Ishikawa (cell line): ENCODE results near the gene NFATC1.

Experiments
- CEBPB ChIP-seq: IDR thresholded peaks from 2 replicates; pipeline ENCODE4 v1.6.1; 2012
- CREB1 ChIP-seq: IDR thresholded peaks from 2 replicates; pipeline ENCODE4 v1.6.1; 2012; ENCODE audit warnings: low read depth
- EGR1 ChIP-seq: IDR thresholded peaks from 2 replicates; pipeline ENCODE4 v1.6.1; 2012
- EP300 ChIP-seq: IDR thresholded peaks from 2 replicates; pipeline ENCODE4 v1.6.1; 2012; ENCODE audit warnings: borderline replicate concordance
- FOXM1 ChIP-seq: IDR thresholded peaks from 2 replicates; pipeline ENCODE4 v1.6.1; 2012; ENCODE audit warnings: low read depth, borderline replicate concordance
- MAX ChIP-seq: IDR thresholded peaks from 2 replicates; pipeline ENCODE4 v1.6.1; 2012
- NFIC ChIP-seq: IDR thresholded peaks from 2 replicates; pipeline ENCODE4 v1.6.1; 2012
- RAD21 ChIP-seq: IDR thresholded peaks from 2 replicates; pipeline ENCODE4 v1.6.1; 2012; ENCODE audit warnings: low read depth
- REST ChIP-seq: IDR thresholded peaks from 2 replicates; pipeline ENCODE4 v1.6.1; 2012; ENCODE audit warnings: low read depth, mild to moderate bottlenecking
- TAF1 ChIP-seq: IDR thresholded peaks from 2 replicates; pipeline ENCODE4 v1.6.1; 2012; ENCODE audit warnings: low read depth, mild to moderate bottlenecking
- TCF12 ChIP-seq: IDR thresholded peaks from 2 replicates; pipeline ENCODE4 v1.6.1; 2012; ENCODE audit warnings: low read depth
- TEAD4 ChIP-seq: IDR thresholded peaks from 2 replicates; pipeline ENCODE4 v1.6.1; 2012
- USF1 ChIP-seq: IDR thresholded peaks from 2 replicates; pipeline ENCODE4 v1.6.1; 2012
- YY1 ChIP-seq: IDR thresholded peaks from 2 replicates; pipeline ENCODE4 v1.6.1; 2012; ENCODE audit warnings: low read depth
- ZBTB7A ChIP-seq: IDR thresholded peaks from 2 replicates; pipeline ENCODE4 v1.6.1; 2012; ENCODE audit warnings: low read depth

Gene NFATC1

GRCh38 chr18:79484661-79485621 is 89.2 kb downstream of the NFATC1 start:
- no peak; the same call in 1 of the 2 replicates for TF ChIP-seq EGR1
- no peak for TF ChIP-seq CREB1
- TF ChIP-seq TCF12: peak; percentile 52
- TF ChIP-seq YY1: peak; percentile 73
- TF ChIP-seq TEAD4: peak; percentile 87
- no peak for TF ChIP-seq FOXM1
- no peak; the same call in 1 of the 2 replicates for TF ChIP-seq RAD21
- no peak for TF ChIP-seq CEBPB
- peak; percentile 66 for TF ChIP-seq MAX
- TF ChIP-seq REST: no peak
- no peak for TF ChIP-seq USF1
- no peak for TF ChIP-seq NFIC
- peak; percentile 2; the same call in 1 of the 2 replicates for TF ChIP-seq ZBTB7A
- TF ChIP-seq EP300: no peak
- TF ChIP-seq TAF1: no peak; the same call in 1 of the 2 replicates

GRCh38 chr18:79485788-79486355 is 90.1 kb downstream of the NFATC1 start:
- TF ChIP-seq USF1 (no peak), TCF12 (no peak), RAD21 (no peak), NFIC (no peak), CEBPB (no peak), EP300 (no peak), TAF1 (no peak), EGR1 (no peak), REST (no peak), CREB1 (no peak), ZBTB7A (no peak)

GRCh38 chr18:79486356-79487182 is 90.8 kb downstream of the NFATC1 start:
- TF ChIP-seq REST: no peak
- no peak for TF ChIP-seq NFIC
- no peak for TF ChIP-seq TEAD4
- no peak for TF ChIP-seq ZBTB7A
- no peak for TF ChIP-seq CEBPB
- no peak for TF ChIP-seq RAD21
- TF ChIP-seq TCF12: no peak
- no peak for TF ChIP-seq USF1
- TF ChIP-seq TAF1: no peak
- no peak for TF ChIP-seq MAX
- TF ChIP-seq CREB1: no peak
- no peak for TF ChIP-seq FOXM1
